GM19397 (cell line): ENCODE results near the gene PKD1.

Experiments used
- ATAC-seq: cut with Tn5 transposase; IDR thresholded peaks from one replicate; pipeline ENCODE4 v1.9.1; 2021; ENCODE audit warnings: mild to moderate bottlenecking, moderate library complexity; ENCODE audit not compliant: unreplicated experiment

Gene PKD1

GRCh38 chr16:2078691-2079090, 57.0 kb downstream of the PKD1 start:
- ATAC-seq, result no peak

GRCh38 chr16:2078096-2078495, 57.6 kb downstream of the PKD1 start:
- no peak for ATAC-seq

GRCh38 chr16:2077696-2078095, 58.0 kb downstream of the PKD1 start:
- no peak for ATAC-seq

- ATAC-seq, result no peak
Observed at GRCh38 chr16:2077016-2077415, 58.7 kb downstream of the PKD1 start.

- no peak for ATAC-seq
Observed at GRCh38 chr16:2076072-2076865, 59.4 kb downstream of the PKD1 start.

GRCh38 chr16:2075631-2076030, 60.1 kb downstream of the PKD1 start:
- no peak for ATAC-seq

GRCh38 chr16:2074071-2074470, 61.6 kb downstream of the PKD1 start:
- ATAC-seq, result no peak

GRCh38 chr16:2072926-2073325, 62.8 kb downstream of the PKD1 start:
- ATAC-seq, result no peak

- ATAC-seq, result no peak
Observed at GRCh38 chr16:2071454-2072202, 64.1 kb downstream of the PKD1 start.

- ATAC-seq, result no peak
Observed at GRCh38 chr16:2070576-2071453, 64.9 kb downstream of the PKD1 start.

GRCh38 chr16:2066139-2066538, 69.6 kb downstream of the PKD1 start:
- no peak for ATAC-seq

GRCh38 chr16:2064368-2064945, 71.2 kb downstream of the PKD1 start:
- ATAC-seq, result no peak

GRCh38 chr16:2063861-2064260, 71.8 kb downstream of the PKD1 start:
- no peak for ATAC-seq

GRCh38 chr16:2062801-2063200, 72.9 kb downstream of the PKD1 start:
- no peak for ATAC-seq

- no peak for ATAC-seq
Observed at GRCh38 chr16:2061526-2061925, 74.2 kb downstream of the PKD1 start.

- no peak for ATAC-seq
Observed at GRCh38 chr16:2061023-2061422, 74.7 kb downstream of the PKD1 start.

- ATAC-seq, result no peak
Observed at GRCh38 chr16:2060346-2060745, 75.4 kb downstream of the PKD1 start.

GRCh38 chr16:2058872-2059271, 76.8 kb downstream of the PKD1 start:
- ATAC-seq, result no peak

GRCh38 chr16:2058420-2058819, 77.3 kb downstream of the PKD1 start:
- no peak for ATAC-seq

GRCh38 chr16:2057438-2057837, 78.3 kb downstream of the PKD1 start:
- ATAC-seq, result no peak
